GM12872 (cell line): ENCODE results near the gene TPRG1.

Source experiments
- CTCF ChIP-seq: IDR thresholded peaks from 3 replicates; pipeline ENCODE4 v1.5.1; 2011; ENCODE audit warnings: low read depth, mild to moderate bottlenecking, low read length, moderate library complexity; ENCODE audit not compliant: insufficient read depth

The TPRG1 gene

GRCh38 chr3:189316296-189317019, 144.7 kb downstream of the TPRG1 start:
- no peak for TF ChIP-seq CTCF

- TF ChIP-seq CTCF = no peak
Measured at GRCh38 chr3:189317911-189318310, 146.1 kb downstream of the TPRG1 start.

GRCh38 chr3:189320511-189320910, 148.7 kb downstream of the TPRG1 start:
- TF ChIP-seq CTCF = no peak

- no peak for TF ChIP-seq CTCF
Measured at GRCh38 chr3:189322339-189322738, 150.6 kb downstream of the TPRG1 start.

GRCh38 chr3:189324538-189325138, 152.9 kb downstream of the TPRG1 start:
- no peak for TF ChIP-seq CTCF

- TF ChIP-seq CTCF = no peak
Measured at GRCh38 chr3:189325454-189325853, 153.7 kb downstream of the TPRG1 start.

- TF ChIP-seq CTCF = no peak
Measured at GRCh38 chr3:189330066-189330465, 158.3 kb downstream of the TPRG1 start.
